Karpas-422 (cell line): ENCODE results near the gene CRLF3. TPM values are rescaled to one million over a fixed set of nuclear protein-coding genes. Genes with fewer than 3 reads are reported as not detected.
"Not testable (repeated sequence)": the region's sequence is repeated elsewhere in the genome, so short reads cannot be mapped to it uniquely, and the experiment has no call there.

Experiments used
- DNase-seq: peaks from one replicate; pipeline ENCODE4 v3.0.0-alpha.2; 2015
- H2AFZ ChIP-seq: fragments of 200-600 bp; sonication (generic); 2 replicates; pipeline ENCODE4 v1.6.1; 2014; ENCODE audit warnings: antibody characterized with exemption, low read length, mixed read lengths
- H3K27ac ChIP-seq: fragments of 200-600 bp; sonication (generic); 2 replicates; pipeline ENCODE4 v1.5.1; 2014; ENCODE audit warnings: mild to moderate bottlenecking, low read length, moderate library complexity
- H3K27me3 ChIP-seq: fragments of 200-600 bp; sonication (generic); 2 replicates; pipeline ENCODE4 v1.6.1; 2014; ENCODE audit warnings: low read length, mixed read lengths
- H3K36me3 ChIP-seq: fragments of 200-600 bp; sonication (generic); 2 replicates; pipeline ENCODE4 v1.6.1; 2014; ENCODE audit warnings: low read length, mixed read lengths; ENCODE audit not compliant: insufficient read depth
- H3K4me1 ChIP-seq: fragments of 200-600 bp; sonication (generic); 2 replicates; pipeline ENCODE4 v1.6.1; 2014; ENCODE audit warnings: mild to moderate bottlenecking, low read length, mixed read lengths
- H3K4me2 ChIP-seq: fragments of 200-600 bp; sonication (generic); 2 replicates; pipeline ENCODE4 v1.6.1; 2014; ENCODE audit warnings: low read length, low read depth, mild to moderate bottlenecking; ENCODE audit not compliant: poor library complexity, severe bottlenecking
- H3K4me3 ChIP-seq: fragments of 200-600 bp; sonication (generic); 2 replicates; pipeline ENCODE4 v1.5.1; 2014; ENCODE audit warnings: mild to moderate bottlenecking, antibody characterized with exemption, low read length, mixed read lengths
- H3K79me2 ChIP-seq: fragments of 200-600 bp; sonication (generic); 2 replicates; pipeline ENCODE4 v1.6.1; 2014; ENCODE audit warnings: mild to moderate bottlenecking, low read length, mixed read lengths
- H3K9ac ChIP-seq: fragments of 200-600 bp; sonication (generic); 2 replicates; pipeline ENCODE4 v1.6.0; 2014; ENCODE audit warnings: low read length
- H3K9me2 ChIP-seq: fragments of 200-600 bp; sonication (generic), shearing (Covaris generic); replicated peaks from 2 replicates; pipeline ENCODE4 v1.6.0; 2014; ENCODE audit warnings: mild to moderate bottlenecking, low read length, moderate library complexity; ENCODE audit not compliant: insufficient read depth
- H3K9me3 ChIP-seq: fragments of 300-700, 200-600 bp; sonication (generic); 2 replicates; pipeline ENCODE4 v1.6.1; 2014; ENCODE audit warnings: low read length, mixed read lengths
- H4K20me1 ChIP-seq: fragments of 200-600 bp; sonication (generic); 2 replicates; pipeline ENCODE4 v1.6.1; 2014; ENCODE audit warnings: mild to moderate bottlenecking, antibody characterized with exemption, low read length, low read depth; ENCODE audit not compliant: insufficient read depth
- total RNA-seq: library from RNA; depleted of rRNA; stranded (reverse); fragments of >200 nt; shearing (Covaris generic); gene quantifications from 2 replicates; pipeline ENCODE4 v1.2.3, GENCODE V29; 2014; ENCODE audit warnings: low replicate concordance

CRLF3 gene
- total RNA-seq, 1 experiment from 2014 or later, result 49.0 TPM

DNA sequence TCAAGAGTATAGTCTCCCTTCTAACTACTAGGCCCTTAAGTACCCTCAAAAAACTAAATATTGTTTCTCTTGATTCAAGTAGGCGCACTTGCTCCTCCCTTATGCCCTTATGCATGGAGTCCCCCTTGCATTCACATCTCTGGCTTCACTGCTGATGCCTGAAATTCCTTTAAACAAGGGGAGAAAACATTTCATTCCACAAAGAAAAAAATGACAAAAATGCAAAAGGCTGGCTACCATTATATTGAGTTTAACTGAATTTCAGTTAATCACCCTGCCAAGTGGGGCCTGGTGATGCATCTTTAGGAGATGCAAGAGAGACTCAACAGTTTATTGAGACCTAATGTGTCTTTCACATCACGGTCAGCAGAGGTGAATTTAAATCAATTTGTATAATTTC lies 35.6 kb downstream of the CRLF3 start:
- Histone ChIP-seq H4K20me1 (no peaks in the 10 kb centered on the region), H3K4me3 (no peak overlapping the region), H3K27ac (no peak overlapping the region), H2AFZ (no peak overlapping the region), H3K9ac (no peak overlapping the region), H3K9me2 (no peaks in the 10 kb centered on the region), H3K4me1 (peaks cover 6% of the 10 kb centered on the region), H3K36me3 (peaks cover 46% of the 10 kb centered on the region), H3K27me3 (no peaks in the 10 kb centered on the region), H3K9me3 (no peaks in the 10 kb centered on the region), H3K4me2 (no peak overlapping the region), H3K79me2 (0 out of 2 replicates have a peak, but pooled peaks cover under 1% of the 10 kb centered on the region)
- no peak for DNase-seq

- no peak for DNase-seq
- H3K79me2 ChIP-seq, result no peaks in the 10 kb centered on the region
Measured at GRCh38 chr17:30782206-30782605, 42.3 kb downstream of the CRLF3 start.

DNA sequence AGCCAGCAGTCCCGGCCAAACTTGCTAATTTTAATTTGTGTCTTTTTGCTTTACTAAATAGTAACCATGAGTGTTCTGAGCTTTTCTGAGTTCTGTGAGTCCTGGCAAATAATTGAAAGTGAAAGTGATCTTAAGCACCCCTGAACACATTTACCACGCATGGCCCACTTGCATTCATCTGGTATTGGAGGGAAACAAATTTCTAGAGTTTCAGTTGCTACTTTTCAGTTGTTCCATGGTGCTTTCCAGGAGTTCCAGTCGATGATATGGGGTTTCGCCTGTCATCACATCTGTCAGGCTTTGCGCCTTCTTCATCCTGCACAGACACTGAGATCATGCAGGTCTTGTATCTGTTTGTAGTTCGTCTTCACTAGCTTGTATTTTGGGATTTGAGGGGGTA lies 44.1 kb downstream of the CRLF3 start:
- H3K4me2 ChIP-seq, result no peak overlapping the region
- H3K36me3 ChIP-seq, result peaks cover 41% of the 10 kb centered on the region
- H3K9ac ChIP-seq, result no peak overlapping the region
- H3K27me3 ChIP-seq, result no peaks in the 10 kb centered on the region
- no peak overlapping the region for H3K27ac ChIP-seq
- DNase-seq, result no peak
- no peak overlapping the region for H3K4me3 ChIP-seq
- no peaks in the 10 kb centered on the region for H3K79me2 ChIP-seq
- no peaks in the 10 kb centered on the region for H3K4me1 ChIP-seq
- H2AFZ ChIP-seq, result no peak overlapping the region
- no peaks in the 10 kb centered on the region for H3K9me2 ChIP-seq
- no peaks in the 10 kb centered on the region for H3K9me3 ChIP-seq
- H4K20me1 ChIP-seq, result no peaks in the 10 kb centered on the region

More at GRCh38 chr17:30782206-30782605, 42.3 kb downstream of the CRLF3 start:
- no peak overlapping the region for H3K9ac ChIP-seq
- H2AFZ ChIP-seq, result no peak overlapping the region
- H3K4me3 ChIP-seq, result no peak overlapping the region
- no peak overlapping the region for H3K27ac ChIP-seq
- H3K9me3 ChIP-seq, result no peaks in the 10 kb centered on the region
- H3K27me3 ChIP-seq, result no peaks in the 10 kb centered on the region
- peaks cover 4% of the 10 kb centered on the region for H3K4me1 ChIP-seq
- peaks cover 46% of the 10 kb centered on the region for H3K36me3 ChIP-seq
- H4K20me1 ChIP-seq, result no peaks in the 10 kb centered on the region
- no peak overlapping the region for H3K4me2 ChIP-seq
- H3K9me2 ChIP-seq, result no peaks in the 10 kb centered on the region

- H3K4me3 ChIP-seq, DNase-seq, H3K4me2 ChIP-seq, H3K27me3 ChIP-seq, H3K79me2 ChIP-seq, H3K9me2 ChIP-seq, H3K27ac ChIP-seq, H3K9ac ChIP-seq, H3K9me3 ChIP-seq, H3K4me1 ChIP-seq, H2AFZ ChIP-seq, H4K20me1 ChIP-seq: not testable (repeated sequence)
- peaks cover 28% of the 10 kb centered on the region; the same call in 1 of the 2 replicates for H3K36me3 ChIP-seq
Measured at GRCh38 chr17:30768771-30769170, 55.7 kb downstream of the CRLF3 start.

GRCh38 chr17:30767641-30768404 lies 56.7 kb downstream of the CRLF3 start:
- H3K27me3 ChIP-seq, H3K9me3 ChIP-seq, H3K4me2 ChIP-seq, H2AFZ ChIP-seq, H3K4me3 ChIP-seq, H3K9ac ChIP-seq, H4K20me1 ChIP-seq, H3K4me1 ChIP-seq, H3K27ac ChIP-seq, DNase-seq, H3K79me2 ChIP-seq, H3K9me2 ChIP-seq: not testable (repeated sequence)
- peaks cover 28% of the 10 kb centered on the region; the same call in 1 of the 2 replicates for H3K36me3 ChIP-seq

DNA sequence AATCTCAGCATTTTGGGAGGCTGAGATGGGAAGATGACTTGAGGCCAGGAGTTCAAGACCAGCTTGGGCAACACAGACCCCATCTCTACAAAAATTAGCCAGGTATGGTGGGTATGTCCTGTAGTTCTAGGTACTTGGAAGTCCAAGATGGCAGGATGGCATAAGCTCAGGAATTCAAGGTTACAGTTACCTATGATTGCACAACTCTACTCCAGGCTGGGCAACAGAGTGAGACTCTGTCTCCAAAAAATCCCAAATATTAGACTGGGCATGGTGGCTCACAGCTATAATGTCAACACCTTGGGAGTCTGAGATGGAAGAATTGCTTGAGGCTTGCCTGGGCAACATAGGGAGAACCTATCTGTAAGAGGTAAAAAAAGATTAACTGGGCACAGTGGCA lies 63.4 kb downstream of the CRLF3 start:
- Histone ChIP-seq H3K79me2 (peaks cover 29% of the 10 kb centered on the region), H3K27me3 (no peaks in the 10 kb centered on the region), H3K9me3 (no peaks in the 10 kb centered on the region), H2AFZ (no peak overlapping the region), H3K36me3 (peaks cover 14% of the 10 kb centered on the region; the same call in 1 of the 2 replicates), H4K20me1 (no peaks in the 10 kb centered on the region), H3K9ac (no peak overlapping the region), H3K27ac (no peak overlapping the region), H3K4me2 (no peak overlapping the region), H3K9me2 (no peaks in the 10 kb centered on the region), H3K4me1 (no peaks in the 10 kb centered on the region), H3K4me3 (no peak overlapping the region)
- no peak for DNase-seq

- not testable (repeated sequence) for H3K4me2 ChIP-seq, H3K9me3 ChIP-seq, H3K4me1 ChIP-seq, H3K9ac ChIP-seq, DNase-seq, H3K27ac ChIP-seq, H2AFZ ChIP-seq, H3K27me3 ChIP-seq, H3K4me3 ChIP-seq, H3K9me2 ChIP-seq, H4K20me1 ChIP-seq, H3K36me3 ChIP-seq
- H3K79me2 ChIP-seq, result peaks cover 20% of the 10 kb centered on the region
Measured at GRCh38 chr17:30753291-30753690, 71.2 kb downstream of the CRLF3 start.

DNA sequence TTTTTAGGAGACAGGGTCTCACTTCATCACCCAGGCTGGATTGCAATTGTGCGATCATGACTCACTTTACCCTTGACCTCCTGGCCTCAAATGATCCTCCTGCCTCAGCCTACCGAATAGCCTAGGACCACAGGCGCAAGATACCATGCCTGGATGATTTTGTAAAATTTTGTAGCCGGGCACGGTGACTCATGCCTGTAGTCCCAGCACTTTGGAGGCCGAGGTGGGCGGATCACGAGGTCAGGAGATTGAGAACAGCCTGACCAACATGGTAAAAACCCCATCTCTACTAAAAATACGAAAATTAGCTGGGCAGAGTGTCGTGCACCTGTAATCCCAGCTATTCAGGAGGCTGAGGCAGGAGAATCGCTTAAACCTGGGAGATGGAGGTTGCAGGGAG lies 73.5 kb downstream of the CRLF3 start:
- H3K27me3 ChIP-seq, H3K27ac ChIP-seq, H3K4me1 ChIP-seq, H3K36me3 ChIP-seq, H3K4me3 ChIP-seq, H3K4me2 ChIP-seq, DNase-seq, H3K9me3 ChIP-seq, H3K9me2 ChIP-seq, H2AFZ ChIP-seq, H4K20me1 ChIP-seq, H3K9ac ChIP-seq: not testable (repeated sequence)
- peaks cover 15% of the 10 kb centered on the region for H3K79me2 ChIP-seq
